ENCODE measurements around the gene GLB1L3. TPM values are rescaled to one million over a fixed set of nuclear protein-coding genes. Genes with fewer than 3 reads are reported as not detected.

The GLB1L3 gene
- total RNA-seq, 1 donor from 2014 or later: not detected

DNA sequence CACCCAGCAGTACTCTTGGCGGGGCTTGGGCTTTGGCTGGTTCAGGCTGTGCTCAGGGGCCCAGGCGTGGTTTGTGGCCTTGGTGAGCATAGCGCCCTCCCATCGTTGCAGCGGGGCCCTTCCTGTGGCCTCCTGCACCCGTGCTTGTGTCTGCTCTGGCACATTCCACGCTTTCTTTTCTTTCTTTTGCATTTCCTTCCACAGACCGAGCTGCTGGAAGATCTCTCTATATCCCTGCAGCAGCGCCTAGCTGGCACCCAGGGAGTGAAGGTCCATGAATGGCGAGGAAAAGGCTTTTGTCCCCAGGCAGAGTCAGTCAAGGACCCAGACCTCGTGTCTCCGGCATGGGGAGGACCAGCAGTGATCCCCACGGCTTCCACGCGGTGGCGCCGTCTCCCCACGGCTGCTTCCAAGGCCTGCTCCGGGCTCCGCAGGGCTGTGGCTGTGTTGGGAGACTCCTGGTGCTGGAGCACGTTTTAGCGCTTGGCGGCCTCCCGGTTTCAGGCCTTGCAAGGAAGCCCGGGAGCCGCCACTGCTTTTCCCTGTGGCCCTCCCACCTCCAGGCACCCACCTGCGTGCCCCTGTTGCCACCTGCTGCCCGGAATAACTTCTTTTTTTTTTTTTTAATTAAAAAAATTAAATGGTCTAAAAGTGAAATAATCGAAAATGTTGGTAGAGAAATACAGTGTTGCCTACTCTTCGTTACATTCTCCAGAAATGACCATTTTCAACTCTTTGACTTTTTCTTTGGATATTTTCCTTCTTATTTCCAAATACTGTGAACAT lies 84.1 kb downstream of the GLB1L3 start:
- DNase-seq (ENCODE audit: extremely low spot score, unreplicated experiment): peak; percentile 91
- TF ChIP-seq, protein P1, sequence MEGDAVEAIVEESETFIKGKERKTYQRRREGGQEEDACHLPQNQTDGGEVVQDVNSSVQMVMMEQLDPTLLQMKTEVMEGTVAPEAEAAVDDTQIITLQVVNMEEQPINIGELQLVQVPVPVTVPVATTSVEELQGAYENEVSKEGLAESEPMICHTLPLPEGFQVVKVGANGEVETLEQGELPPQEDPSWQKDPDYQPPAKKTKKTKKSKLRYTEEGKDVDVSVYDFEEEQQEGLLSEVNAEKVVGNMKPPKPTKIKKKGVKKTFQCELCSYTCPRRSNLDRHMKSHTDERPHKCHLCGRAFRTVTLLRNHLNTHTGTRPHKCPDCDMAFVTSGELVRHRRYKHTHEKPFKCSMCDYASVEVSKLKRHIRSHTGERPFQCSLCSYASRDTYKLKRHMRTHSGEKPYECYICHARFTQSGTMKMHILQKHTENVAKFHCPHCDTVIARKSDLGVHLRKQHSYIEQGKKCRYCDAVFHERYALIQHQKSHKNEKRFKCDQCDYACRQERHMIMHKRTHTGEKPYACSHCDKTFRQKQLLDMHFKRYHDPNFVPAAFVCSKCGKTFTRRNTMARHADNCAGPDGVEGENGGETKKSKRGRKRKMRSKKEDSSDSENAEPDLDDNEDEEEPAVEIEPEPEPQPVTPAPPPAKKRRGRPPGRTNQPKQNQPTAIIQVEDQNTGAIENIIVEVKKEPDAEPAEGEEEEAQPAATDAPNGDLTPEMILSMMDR (conservative IDR thresholded peaks at IDR 0.05): peak; percentile 96
- Mint-ChIP-seq H3K4me3 (no peak overlapping the region), H3K36me3 (no peaks in the 10 kb centered on the region), H3K27ac (peak overlapping the region; percentile 6), H3K4me1 (ENCODE audit: unreplicated experiment) (no peaks in the 10 kb centered on the region), H3K9me3 (no peaks in the 10 kb centered on the region), H3K27me3 (peaks cover 5% of the 10 kb centered on the region)

DNA sequence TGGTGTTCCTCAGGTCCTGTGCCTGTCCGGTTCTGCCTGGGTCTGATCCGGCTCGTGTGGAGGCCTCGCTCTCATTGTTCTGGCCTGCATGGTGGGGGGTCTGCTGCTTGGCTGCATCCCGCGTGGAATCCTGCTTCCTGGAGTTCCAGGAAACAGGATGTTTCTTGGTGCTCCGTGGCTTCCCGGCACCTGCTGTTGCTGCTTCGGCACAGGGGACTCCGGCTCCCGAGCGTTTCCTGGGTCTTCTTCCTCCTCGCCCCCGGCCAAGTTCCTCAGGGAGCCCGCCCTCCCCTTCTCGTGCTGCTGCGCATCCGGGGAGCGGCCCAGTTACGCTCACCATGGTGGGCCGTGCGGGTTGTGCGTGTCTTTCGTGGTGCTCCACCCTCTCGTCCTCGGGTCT lies 85.5 kb downstream of the GLB1L3 start:
- H3K27ac Mint-ChIP-seq: no peak overlapping the region
- H3K9me3 Mint-ChIP-seq: no peaks in the 10 kb centered on the region
- H3K27me3 Mint-ChIP-seq: peaks cover 5% of the 10 kb centered on the region
- no peaks in the 10 kb centered on the region for H3K36me3 Mint-ChIP-seq
- no peak overlapping the region for H3K4me3 Mint-ChIP-seq
- no peak for DNase-seq (ENCODE audit: extremely low spot score, unreplicated experiment)
- TF ChIP-seq, protein P1 (conservative IDR thresholded peaks at IDR 0.05): no peak
- no peaks in the 10 kb centered on the region for H3K4me1 Mint-ChIP-seq (ENCODE audit: unreplicated experiment)

DNA sequence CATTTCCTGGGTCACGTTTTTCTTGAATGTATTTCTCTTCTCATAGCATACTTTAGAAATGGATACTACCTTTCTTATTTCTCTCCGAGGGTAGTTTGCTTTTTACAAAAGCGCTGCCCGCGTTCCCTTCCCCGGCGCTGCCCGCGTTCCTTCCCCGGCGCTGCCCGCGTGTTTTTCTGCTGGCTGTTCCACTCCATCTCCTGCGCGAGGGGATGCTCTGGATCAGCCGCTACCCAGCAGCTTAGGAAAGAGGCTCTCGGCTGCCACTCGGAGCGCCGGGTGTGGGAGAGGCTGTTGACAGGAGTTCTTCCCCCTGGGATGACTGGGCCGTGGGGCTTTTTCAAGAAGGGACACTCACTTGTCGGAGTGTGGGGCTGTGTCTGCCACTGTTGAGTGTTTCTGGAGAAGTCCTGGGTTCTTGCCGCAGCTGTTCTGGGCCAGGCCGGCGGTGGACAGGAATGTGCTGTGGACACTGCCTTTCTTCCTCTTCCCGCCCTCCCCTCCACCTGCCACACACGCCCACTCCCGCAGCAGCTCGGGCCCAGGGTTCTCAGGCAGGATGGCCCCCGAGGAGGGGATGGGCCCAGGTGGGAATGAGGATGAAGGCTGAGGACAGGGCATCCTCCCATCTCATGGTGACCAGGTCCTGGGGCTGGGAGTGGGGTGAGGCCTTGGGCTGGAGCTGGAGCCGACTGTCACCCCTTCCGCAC lies 86.2 kb downstream of the GLB1L3 start:
- Mint-ChIP-seq H3K36me3 (no peaks in the 10 kb centered on the region), H3K4me3 (no peak overlapping the region), H3K27me3 (peaks cover 5% of the 10 kb centered on the region), H3K4me1 (ENCODE audit: unreplicated experiment) (no peaks in the 10 kb centered on the region), H3K27ac (no peak overlapping the region), H3K9me3 (no peaks in the 10 kb centered on the region)
- DNase-seq (ENCODE audit: extremely low spot score, unreplicated experiment): no peak
- TF ChIP-seq, protein P1 (conservative IDR thresholded peaks at IDR 0.05): no peak

DNA sequence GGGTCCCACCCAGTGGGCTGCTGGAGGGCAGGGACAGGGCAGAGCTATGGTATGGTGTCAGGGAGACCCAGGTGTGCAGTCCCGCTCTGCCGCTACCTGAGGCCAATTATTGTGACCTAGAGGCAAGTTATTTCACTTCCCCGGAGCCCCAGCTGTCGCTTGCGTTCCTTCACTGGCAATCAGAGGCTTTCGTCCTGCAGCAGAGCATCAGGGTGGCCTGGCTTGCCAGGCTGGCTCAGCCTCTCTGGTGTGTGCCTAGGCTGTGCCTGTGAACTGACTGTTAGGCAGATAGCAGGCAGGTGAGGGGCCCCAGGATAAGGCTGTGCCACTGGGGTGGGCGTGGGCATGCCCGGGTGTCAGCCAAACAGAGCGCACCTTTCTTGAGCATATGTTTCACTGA lies 87.0 kb downstream of the GLB1L3 start:
- no peaks in the 10 kb centered on the region for H3K36me3 Mint-ChIP-seq
- no peaks in the 10 kb centered on the region for H3K4me1 Mint-ChIP-seq (ENCODE audit: unreplicated experiment)
- H3K27me3 Mint-ChIP-seq: peaks cover 5% of the 10 kb centered on the region
- no peak for DNase-seq (ENCODE audit: extremely low spot score, unreplicated experiment)
- H3K27ac Mint-ChIP-seq: no peak overlapping the region
- TF ChIP-seq, protein P1 (conservative IDR thresholded peaks at IDR 0.05): no peak
- no peaks in the 10 kb centered on the region for H3K9me3 Mint-ChIP-seq
- no peak overlapping the region for H3K4me3 Mint-ChIP-seq

DNA sequence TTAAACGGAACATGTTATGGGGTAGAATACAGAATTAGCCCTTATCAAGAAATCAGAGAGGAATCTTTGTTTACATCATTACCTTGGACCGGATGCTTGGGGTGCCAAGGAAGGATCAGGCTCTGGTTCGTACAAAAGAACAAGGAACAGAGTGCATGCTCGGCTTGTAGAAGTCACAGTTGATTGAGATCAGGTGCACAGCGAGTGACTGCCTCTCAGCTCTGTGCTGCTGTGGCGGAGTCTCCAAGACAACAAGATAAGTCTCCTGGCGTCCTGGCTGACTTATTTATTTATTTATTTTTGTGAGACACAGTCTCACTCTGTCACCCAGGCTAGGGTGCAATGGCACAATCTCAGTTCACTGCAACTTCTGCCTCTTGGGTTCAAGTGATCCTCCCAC lies 87.4 kb downstream of the GLB1L3 start:
- H3K27ac Mint-ChIP-seq: no peak overlapping the region
- TF ChIP-seq, protein P1 (conservative IDR thresholded peaks at IDR 0.05): no peak
- peaks cover 5% of the 10 kb centered on the region for H3K27me3 Mint-ChIP-seq
- H3K4me1 Mint-ChIP-seq (ENCODE audit: unreplicated experiment): no peaks in the 10 kb centered on the region
- no peak overlapping the region for H3K4me3 Mint-ChIP-seq
- no peak for DNase-seq (ENCODE audit: extremely low spot score, unreplicated experiment)
- H3K9me3 Mint-ChIP-seq: no peaks in the 10 kb centered on the region
- no peaks in the 10 kb centered on the region for H3K36me3 Mint-ChIP-seq

Measured in type B pancreatic cell (in vitro differentiated cells).